Lower lobe of right lung (tissue), 2 donors: Measurements from ENCODE around the gene EEA1. TPM values are rescaled to one million over a fixed set of nuclear protein-coding genes. Genes with fewer than 3 reads are reported as not detected.

Experiments used
- ATAC-seq, 2 donors: fragments of 200-7000 bp; cut with Tn5 transposase; one replicate each; pipeline ENCODE4 v1.9.1; 2020 to 2022; ENCODE audit warnings: mild to moderate bottlenecking in 2 of 2, moderate library complexity in 2 of 2
- DNase-seq: peaks from one replicate; pipeline ENCODE4 v3.0.0-alpha.2; 2020
- H3K27ac ChIP-seq: fragments of 200-600 bp; one replicate; pipeline ENCODE4 v1.8.0; 2022
- H3K27me3 ChIP-seq: fragments of 200-600 bp; one replicate; pipeline ENCODE4 v1.8.0; 2022; ENCODE audit warnings: low read depth
- H3K36me3 ChIP-seq: fragments of 200-600 bp; one replicate; pipeline ENCODE4 v1.8.0; 2022; ENCODE audit warnings: mild to moderate bottlenecking
- H3K4me1 ChIP-seq: fragments of 200-600 bp; one replicate; pipeline ENCODE4 v1.8.0; 2022
- H3K4me3 ChIP-seq: fragments of 200-600 bp; one replicate; pipeline ENCODE4 v1.8.0; 2022; ENCODE audit warnings: mild to moderate bottlenecking
- H3K9me3 ChIP-seq: fragments of 200-600 bp; one replicate; pipeline ENCODE4 v1.8.0; 2022
- intact Hi-C: fragments of 100-400 bp; cut with DNase I; formaldehyde crosslinking; loops from one replicate; pipeline ENCODE4 v1.11.0; 2022
- total RNA-seq: library from RNA; stranded (reverse); fragmentation: NEBNext Ultra II Directional; extraction: Animal tissue kit (Norgen Biotek cat#: 25700); gene quantifications from one replicate; pipeline ENCODE4 v1.2.1, GENCODE V29; 2021
- TF ChIP-seq, protein P1 (sequence below): fragments of 200-600 bp; IDR thresholded peaks from one replicate; pipeline ENCODE4 v1.8.0; 2022; ENCODE audit warnings: antibody characterized with exemption, mild to moderate bottlenecking
- donor health status: DM: no; HTN: yes; CAD: no; lungs with severe emphysema.

The EEA1 gene
- total RNA-seq, 1 donor from 2014 or later: 33.5 TPM

DNA sequence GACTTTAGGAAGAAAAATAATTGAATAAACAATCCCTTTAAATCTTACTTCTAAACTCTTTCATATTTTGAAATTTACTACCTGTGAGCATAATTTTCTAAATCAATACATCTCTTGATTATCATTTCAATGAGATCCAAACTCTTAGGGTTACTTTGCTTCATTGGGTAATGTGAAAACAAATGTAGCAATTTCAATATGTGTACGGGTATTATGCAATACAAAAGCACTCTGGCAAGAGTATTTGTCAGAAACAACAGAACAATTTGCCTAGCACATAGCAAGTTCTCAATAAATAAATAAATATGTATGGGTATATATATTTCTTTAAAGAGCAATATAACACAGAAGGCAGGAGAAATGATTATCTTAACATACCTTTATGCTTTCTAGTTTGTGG lies 149.2 kb downstream of the EEA1 start:
- ATAC-seq (no peak), DNase-seq (no peak)
- Histone ChIP-seq H3K9me3 (no peaks in the 10 kb centered on the region), H3K4me1 (peaks cover 23% of the 10 kb centered on the region), H3K27me3 (no peaks in the 10 kb centered on the region), H3K4me3 (no peak overlapping the region), H3K27ac (no peak overlapping the region), H3K36me3 (peaks cover 45% of the 10 kb centered on the region)
- TF ChIP-seq, protein P1, sequence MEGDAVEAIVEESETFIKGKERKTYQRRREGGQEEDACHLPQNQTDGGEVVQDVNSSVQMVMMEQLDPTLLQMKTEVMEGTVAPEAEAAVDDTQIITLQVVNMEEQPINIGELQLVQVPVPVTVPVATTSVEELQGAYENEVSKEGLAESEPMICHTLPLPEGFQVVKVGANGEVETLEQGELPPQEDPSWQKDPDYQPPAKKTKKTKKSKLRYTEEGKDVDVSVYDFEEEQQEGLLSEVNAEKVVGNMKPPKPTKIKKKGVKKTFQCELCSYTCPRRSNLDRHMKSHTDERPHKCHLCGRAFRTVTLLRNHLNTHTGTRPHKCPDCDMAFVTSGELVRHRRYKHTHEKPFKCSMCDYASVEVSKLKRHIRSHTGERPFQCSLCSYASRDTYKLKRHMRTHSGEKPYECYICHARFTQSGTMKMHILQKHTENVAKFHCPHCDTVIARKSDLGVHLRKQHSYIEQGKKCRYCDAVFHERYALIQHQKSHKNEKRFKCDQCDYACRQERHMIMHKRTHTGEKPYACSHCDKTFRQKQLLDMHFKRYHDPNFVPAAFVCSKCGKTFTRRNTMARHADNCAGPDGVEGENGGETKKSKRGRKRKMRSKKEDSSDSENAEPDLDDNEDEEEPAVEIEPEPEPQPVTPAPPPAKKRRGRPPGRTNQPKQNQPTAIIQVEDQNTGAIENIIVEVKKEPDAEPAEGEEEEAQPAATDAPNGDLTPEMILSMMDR: no peak
- intact Hi-C loops: no loop called here

DNA sequence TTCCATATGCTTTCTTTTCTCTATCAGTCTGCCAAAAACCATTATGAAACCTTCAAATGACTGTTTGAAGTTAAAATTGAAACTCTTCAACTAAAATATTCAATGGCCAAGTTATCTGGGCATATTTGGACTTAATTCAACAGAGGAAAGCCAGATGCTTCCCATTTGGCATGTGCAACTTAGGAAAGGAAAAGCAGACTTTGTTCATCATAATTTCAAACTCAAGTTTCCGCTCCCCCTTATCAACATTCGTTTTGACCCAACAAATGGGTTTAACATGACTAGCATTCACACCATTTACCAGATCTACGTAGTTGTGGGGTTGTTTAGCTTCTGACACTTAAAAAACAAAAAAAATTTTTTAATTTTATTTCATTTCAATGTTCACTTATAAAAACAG lies 150.6 kb downstream of the EEA1 start:
- no peak overlapping the region for H3K4me3 ChIP-seq
- peaks cover 45% of the 10 kb centered on the region for H3K36me3 ChIP-seq
- no peaks in the 10 kb centered on the region for H3K9me3 ChIP-seq
- DNase-seq (no peak), ATAC-seq (no peak)
- no peak overlapping the region for H3K27ac ChIP-seq
- intact Hi-C loops: no loop called here
- H3K4me1 ChIP-seq: peaks cover 23% of the 10 kb centered on the region
- TF ChIP-seq, protein P1: no peak
- H3K27me3 ChIP-seq: no peaks in the 10 kb centered on the region

DNA sequence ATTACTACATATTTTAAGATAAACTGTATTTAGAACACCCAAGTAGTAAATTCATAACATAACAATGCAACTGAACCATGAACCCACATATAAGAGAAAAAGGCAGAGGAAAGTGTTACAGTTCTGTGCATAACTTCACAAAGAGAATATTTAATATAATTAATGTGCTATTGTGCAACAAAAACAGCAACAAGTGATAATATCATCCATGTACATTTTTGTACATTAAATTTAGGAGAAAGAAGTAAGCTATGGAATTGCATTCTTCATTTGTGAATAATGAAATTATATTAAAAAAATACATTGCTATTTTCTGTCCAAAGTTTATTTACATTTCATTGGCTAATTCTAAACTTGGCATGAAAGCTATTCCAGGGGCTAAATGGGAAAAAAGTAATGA lies 153.7 kb downstream of the EEA1 start:
- ATAC-seq (no peak), DNase-seq (no peak)
- H3K27me3 ChIP-seq: no peaks in the 10 kb centered on the region
- H3K4me3 ChIP-seq: no peak overlapping the region
- peaks cover 41% of the 10 kb centered on the region for H3K36me3 ChIP-seq
- intact Hi-C loops: no loop called here
- TF ChIP-seq, protein P1: no peak
- H3K27ac ChIP-seq: no peak overlapping the region
- no peaks in the 10 kb centered on the region for H3K9me3 ChIP-seq
- peaks cover 32% of the 10 kb centered on the region for H3K4me1 ChIP-seq

DNA sequence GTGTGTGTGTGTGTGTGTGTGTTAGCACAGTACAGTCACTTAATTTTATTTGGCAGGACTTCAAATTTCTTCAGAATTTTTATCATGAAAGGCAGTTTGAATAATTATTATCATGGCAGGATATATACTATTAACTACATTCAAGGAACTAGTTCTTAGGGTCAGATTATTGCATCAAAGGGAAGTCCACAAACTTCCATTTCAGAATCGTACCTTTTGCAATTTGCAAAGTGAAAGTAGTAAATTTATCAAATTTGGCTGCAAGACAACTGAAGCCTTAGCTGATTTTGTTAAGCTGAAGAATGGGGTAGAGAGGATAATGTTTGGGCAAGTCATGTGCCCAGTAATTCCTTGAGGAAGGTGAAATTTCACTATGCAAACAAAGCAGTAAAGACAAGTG lies 158.1 kb downstream of the EEA1 start:
- H3K4me1 ChIP-seq: peaks cover 24% of the 10 kb centered on the region
- peak in 1 of 2 donors; percentile 37 for ATAC-seq
- peaks cover 7% of the 10 kb centered on the region for H3K36me3 ChIP-seq
- TF ChIP-seq, protein P1: no peak
- H3K27ac ChIP-seq: no peak overlapping the region
- intact Hi-C loops: no loop called here
- H3K27me3 ChIP-seq: no peaks in the 10 kb centered on the region
- no peaks in the 10 kb centered on the region for H3K9me3 ChIP-seq
- no peak overlapping the region for H3K4me3 ChIP-seq
- no peak for DNase-seq

DNA sequence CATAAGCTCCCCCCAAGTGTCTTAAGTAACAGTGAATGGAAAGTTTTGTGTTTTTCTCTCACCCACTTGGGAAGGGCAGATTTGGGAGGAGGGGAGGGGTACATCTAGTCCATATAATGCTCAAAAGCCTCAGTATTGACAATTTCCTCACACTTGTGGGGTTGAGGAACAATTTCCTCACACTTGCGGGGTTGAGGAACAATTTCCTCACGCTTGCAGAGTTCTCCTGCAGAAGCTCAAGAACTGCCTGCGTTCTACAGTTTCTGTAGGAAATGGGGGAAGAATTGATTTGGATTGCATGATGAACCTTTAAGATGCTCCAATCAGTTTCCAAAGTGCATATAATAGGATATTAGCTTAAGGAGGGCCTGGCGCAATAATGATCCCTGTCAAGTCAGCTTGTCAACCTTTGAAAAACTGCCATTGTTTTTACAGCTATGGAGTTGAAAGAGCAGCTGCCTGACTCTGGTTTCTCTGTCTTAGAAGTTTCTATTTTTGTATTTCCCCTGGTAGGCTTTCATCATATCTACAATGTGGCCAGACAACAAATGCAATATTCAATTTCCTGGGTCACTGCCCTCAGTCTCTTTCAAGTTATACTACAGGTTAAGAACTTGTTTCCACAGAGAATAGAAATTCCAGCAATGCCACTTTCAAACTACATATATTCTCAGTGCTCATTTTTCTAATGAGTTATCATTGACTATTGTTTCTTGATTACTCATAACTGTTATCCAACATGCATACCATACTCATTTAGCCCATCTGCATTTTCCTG lies 159.8 kb downstream of the EEA1 start:
- H3K4me3 ChIP-seq: no peak overlapping the region
- no peaks in the 10 kb centered on the region for H3K36me3 ChIP-seq
- DNase-seq: no peak
- H3K4me1 ChIP-seq: peaks cover 24% of the 10 kb centered on the region
- H3K27ac ChIP-seq: no peak overlapping the region
- ATAC-seq: peak in 1 of 2 donors; percentile 33
- TF ChIP-seq, protein P1: no peak
- H3K27me3 ChIP-seq: no peaks in the 10 kb centered on the region
- H3K9me3 ChIP-seq: no peaks in the 10 kb centered on the region
- intact Hi-C loops: no loop called here
